CD4-positive, alpha-beta T cell (primary cell): ENCODE measurements around the gene SH3BP1. TPM values are rescaled to one million over a fixed set of nuclear protein-coding genes. Genes with fewer than 3 reads are reported as not detected.
A peak's percentile ranks its signal among the peaks of the same experiment; 100 is the strongest.

Experiments used
- ATAC-seq: fragments of 200-7000 bp; cut with Tn5 transposase; one replicate; pipeline ENCODE4 v1.10.0; 2022; ENCODE audit warnings: mild to moderate bottlenecking; ENCODE audit not compliant: poor library complexity
- CTCF ChIA-PET: fragments of 350-600 bp; sonication (Branson Sonifier 250); formaldehyde crosslinking; loops from one replicate; lab custom pipeline; 2021; ENCODE audit warnings: antibody characterized with exemption, inconsistent platforms; lab: Charles Lee
- POLR2A ChIA-PET: fragments of 350-600 bp; sonication (Branson Sonifier 250); formaldehyde crosslinking; loops from one replicate; lab custom pipeline; 2021; ENCODE audit warnings: antibody characterized with exemption, inconsistent platforms; lab: Charles Lee
- DNase-seq, 14 experiments: peaks; one replicate each; pipeline ENCODE4 v3.0.0-alpha.2; 2013 to 2020; ENCODE audit warnings: mixed read lengths in 2 of 14
- H3K27ac ChIP-seq, 2 donors: one replicate each; pipeline versions ENCODE4 v1.5.1 to v1.7.0; 2013; ENCODE audit warnings: low read length in 2 of 2, low read depth in 1 of 2, mild to moderate bottlenecking in 1 of 2
- H3K27me3 ChIP-seq, 2 experiments: 1 replicate in 1 of 2; 2 replicates in 1 of 2; pipeline versions ENCODE4 v1.6.1 to v1.7.0; 2013; ENCODE audit warnings: low read length in 2 of 2, control low read depth in 1 of 2, mild to moderate bottlenecking in 1 of 2, moderate library complexity in 1 of 2; ENCODE audit not compliant: insufficient read depth in 2 of 2, control insufficient read depth in 1 of 2
- H3K36me3 ChIP-seq: one replicate; pipeline ENCODE4 v1.6.1; 2013; ENCODE audit warnings: low read length, control low read depth; ENCODE audit not compliant: insufficient read depth
- H3K4me1 ChIP-seq: one replicate; pipeline ENCODE4 v1.6.1; 2013; ENCODE audit warnings: low read length, control low read depth; ENCODE audit not compliant: insufficient read depth
- H3K4me3 ChIP-seq: one replicate; pipeline ENCODE4 v1.5.1; 2013; ENCODE audit warnings: mild to moderate bottlenecking, low read length, moderate library complexity
- H3K9me3 ChIP-seq, 2 experiments: 1 replicate in 1 of 2; 2 replicates in 1 of 2; pipeline versions ENCODE4 v1.6.1 to v1.7.0; 2013; ENCODE audit warnings: low read length in 2 of 2, mild to moderate bottlenecking in 2 of 2, control low read depth in 1 of 2, moderate library complexity in 1 of 2; ENCODE audit not compliant: control insufficient read depth in 1 of 2, insufficient read depth in 1 of 2
- H3K27ac Mint-ChIP-seq: one replicate; pipeline ENCODE4 v1.8.0; 2020; ENCODE audit warnings: mixed read lengths
- H3K27me3 Mint-ChIP-seq: one replicate; pipeline ENCODE4 v1.8.0; 2021; ENCODE audit warnings: mixed read lengths
- H3K36me3 Mint-ChIP-seq: one replicate; pipeline ENCODE4 v1.8.0; 2021; ENCODE audit warnings: low read depth, mixed read lengths
- H3K4me1 Mint-ChIP-seq: one replicate; pipeline ENCODE4 v1.8.0; 2021; ENCODE audit warnings: low read depth, mixed read lengths
- H3K4me3 Mint-ChIP-seq: one replicate; pipeline ENCODE4 v1.8.0; 2020; ENCODE audit warnings: mild to moderate bottlenecking, mixed read lengths
- H3K9me3 Mint-ChIP-seq: one replicate; pipeline ENCODE4 v1.8.0; 2020; ENCODE audit warnings: mixed read lengths
- intact Hi-C, 2 experiments: fragments of 100-400 bp; cut with DNase I in 1 of 2; cut with micrococcal nuclease in 1 of 2; formaldehyde crosslinking; loops; one replicate each; pipeline versions ENCODE4 v1.15.1 to v1.9.0; 2023 to 2025; cut with DNase I, micrococcal nuclease
- total RNA-seq, 174 experiments: library from RNA in 2 of 174; stranded (reverse) in 2 of 174; gene quantifications; one replicate each; pipeline ENCODE4 v1.2.3 and lab custom pipeline; 2021 to 2026
- TF ChIP-seq, protein P1 (sequence below): fragments of 200-600 bp; IDR thresholded peaks from one replicate; pipeline ENCODE4 v1.8.0; 2022; ENCODE audit warnings: antibody characterized with exemption, mild to moderate bottlenecking

SH3BP1 gene
- total RNA-seq, 2 experiments from 2014 or later: 46.9 to 49.0 TPM

DNA sequence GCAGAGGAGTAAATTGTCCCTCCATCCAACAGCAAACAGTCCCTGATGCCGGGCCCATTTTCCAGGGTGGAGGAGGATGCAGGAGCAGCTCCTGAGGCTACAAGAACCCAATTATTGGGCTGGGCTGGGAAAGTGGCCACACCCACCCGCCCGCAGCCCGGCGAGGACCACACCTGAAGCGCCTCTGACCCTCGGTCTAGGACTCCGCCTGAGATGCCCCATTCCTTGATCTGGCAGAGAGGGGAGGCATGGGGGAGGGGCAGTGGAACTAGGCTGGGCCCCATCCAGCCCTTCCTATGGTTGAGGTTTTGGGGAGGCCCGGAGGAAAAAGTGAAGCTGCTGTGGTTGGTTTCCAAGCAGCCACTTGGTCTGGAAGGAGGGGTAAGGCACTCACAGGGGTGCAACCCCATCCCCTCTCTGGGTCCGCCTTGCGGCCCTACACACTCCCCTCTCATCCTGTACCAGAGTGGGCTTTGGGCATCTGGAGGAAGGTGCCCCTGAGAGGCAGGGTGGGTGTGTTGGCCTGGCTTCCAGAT is 33.5 kb downstream of the SH3BP1 start:
- intact Hi-C loops: no loop called here
- H3K27me3 Mint-ChIP-seq: no peaks in the 10 kb centered on the region
- Histone ChIP-seq H3K36me3 (no peaks in the 10 kb centered on the region), H3K27me3 (no peaks in the 10 kb centered on the region), H3K27ac (peak overlapping the region in 1 of 2 donors; percentile 30), H3K4me1 (peaks cover 66% of the 10 kb centered on the region), H3K9me3 (no peaks in the 10 kb centered on the region), H3K4me3 (no peak overlapping the region)
- peaks cover 56% of the 10 kb centered on the region for H3K4me1 Mint-ChIP-seq
- peak overlapping the region; percentile 96 for H3K27ac Mint-ChIP-seq
- no peaks in the 10 kb centered on the region for H3K9me3 Mint-ChIP-seq
- peak overlapping the region; percentile 75 for H3K4me3 Mint-ChIP-seq
- ATAC-seq (no peak), DNase-seq (no peak)
- peaks cover 9% of the 10 kb centered on the region for H3K36me3 Mint-ChIP-seq
- TF ChIP-seq, protein P1, sequence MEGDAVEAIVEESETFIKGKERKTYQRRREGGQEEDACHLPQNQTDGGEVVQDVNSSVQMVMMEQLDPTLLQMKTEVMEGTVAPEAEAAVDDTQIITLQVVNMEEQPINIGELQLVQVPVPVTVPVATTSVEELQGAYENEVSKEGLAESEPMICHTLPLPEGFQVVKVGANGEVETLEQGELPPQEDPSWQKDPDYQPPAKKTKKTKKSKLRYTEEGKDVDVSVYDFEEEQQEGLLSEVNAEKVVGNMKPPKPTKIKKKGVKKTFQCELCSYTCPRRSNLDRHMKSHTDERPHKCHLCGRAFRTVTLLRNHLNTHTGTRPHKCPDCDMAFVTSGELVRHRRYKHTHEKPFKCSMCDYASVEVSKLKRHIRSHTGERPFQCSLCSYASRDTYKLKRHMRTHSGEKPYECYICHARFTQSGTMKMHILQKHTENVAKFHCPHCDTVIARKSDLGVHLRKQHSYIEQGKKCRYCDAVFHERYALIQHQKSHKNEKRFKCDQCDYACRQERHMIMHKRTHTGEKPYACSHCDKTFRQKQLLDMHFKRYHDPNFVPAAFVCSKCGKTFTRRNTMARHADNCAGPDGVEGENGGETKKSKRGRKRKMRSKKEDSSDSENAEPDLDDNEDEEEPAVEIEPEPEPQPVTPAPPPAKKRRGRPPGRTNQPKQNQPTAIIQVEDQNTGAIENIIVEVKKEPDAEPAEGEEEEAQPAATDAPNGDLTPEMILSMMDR: no peak
- ChIA-PET CTCF (interaction anchor here (1.0 to 1.9 kb wide), 3 partner anchors 11 to 31 kb away, joined by 3 to 7 read pairs (median 5); no protein-coding TSS in a partner anchor), POLR2A (interaction anchor here (1.8 to 10.5 kb wide), 5 partner anchors 8 to 65 kb away, joined by 8 to 256 read pairs (median 17); partner anchors contain the start of genes GGA1, PDXP and SH3BP1)

DNA sequence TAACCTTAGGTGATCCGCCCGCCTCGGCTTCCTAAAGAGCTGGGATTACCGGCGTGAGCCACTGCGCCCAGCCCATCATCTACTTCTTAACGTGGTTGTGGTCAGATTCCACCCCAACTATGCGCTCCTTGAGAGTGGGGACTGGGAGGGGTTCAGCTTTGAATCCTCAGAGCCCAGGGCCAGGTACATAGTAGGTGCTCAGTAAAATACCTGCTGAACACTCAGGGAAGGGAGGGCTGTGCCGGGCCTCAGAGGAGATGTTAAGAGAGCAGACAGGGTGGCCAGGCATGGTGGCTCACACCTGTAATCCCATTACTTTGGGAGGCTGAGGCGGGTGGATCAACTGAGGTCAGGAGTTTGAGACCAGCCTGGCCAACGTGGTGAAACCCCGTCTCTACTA is 34.8 kb downstream of the SH3BP1 start:
- ChIA-PET POLR2A (interaction anchor here (4.7 to 10.5 kb wide), 4 partner anchors 13 to 66 kb away, joined by 29 to 256 read pairs (median 40); partner anchors contain the start of genes GGA1 and PDXP), CTCF (interaction anchor here (1.0 to 12.8 kb wide), 3 partner anchors 13 to 33 kb away, joined by 3 to 171 read pairs (median 3); partner anchors contain the start of genes PDXP and SH3BP1)
- peaks cover 9% of the 10 kb centered on the region for H3K36me3 Mint-ChIP-seq
- H3K4me1 Mint-ChIP-seq: peaks cover 56% of the 10 kb centered on the region
- H3K4me3 Mint-ChIP-seq: peak overlapping the region; percentile 84
- Histone ChIP-seq H3K27ac (peak overlapping the region in 1 of 2 donors; percentile 44), H3K27me3 (no peaks in the 10 kb centered on the region), H3K36me3 (no peaks in the 10 kb centered on the region), H3K9me3 (peaks cover 0 to under 1% of the 10 kb centered on the region in 2 experiments), H3K4me3 (no peak overlapping the region), H3K4me1 (peaks cover 70% of the 10 kb centered on the region)
- no peaks in the 10 kb centered on the region for H3K27me3 Mint-ChIP-seq
- ATAC-seq (no peak), DNase-seq (no peak)
- no peaks in the 10 kb centered on the region for H3K9me3 Mint-ChIP-seq
- peak overlapping the region; percentile 96 for H3K27ac Mint-ChIP-seq
- TF ChIP-seq, protein P1: no peak
- intact Hi-C loops: no loop called here

DNA sequence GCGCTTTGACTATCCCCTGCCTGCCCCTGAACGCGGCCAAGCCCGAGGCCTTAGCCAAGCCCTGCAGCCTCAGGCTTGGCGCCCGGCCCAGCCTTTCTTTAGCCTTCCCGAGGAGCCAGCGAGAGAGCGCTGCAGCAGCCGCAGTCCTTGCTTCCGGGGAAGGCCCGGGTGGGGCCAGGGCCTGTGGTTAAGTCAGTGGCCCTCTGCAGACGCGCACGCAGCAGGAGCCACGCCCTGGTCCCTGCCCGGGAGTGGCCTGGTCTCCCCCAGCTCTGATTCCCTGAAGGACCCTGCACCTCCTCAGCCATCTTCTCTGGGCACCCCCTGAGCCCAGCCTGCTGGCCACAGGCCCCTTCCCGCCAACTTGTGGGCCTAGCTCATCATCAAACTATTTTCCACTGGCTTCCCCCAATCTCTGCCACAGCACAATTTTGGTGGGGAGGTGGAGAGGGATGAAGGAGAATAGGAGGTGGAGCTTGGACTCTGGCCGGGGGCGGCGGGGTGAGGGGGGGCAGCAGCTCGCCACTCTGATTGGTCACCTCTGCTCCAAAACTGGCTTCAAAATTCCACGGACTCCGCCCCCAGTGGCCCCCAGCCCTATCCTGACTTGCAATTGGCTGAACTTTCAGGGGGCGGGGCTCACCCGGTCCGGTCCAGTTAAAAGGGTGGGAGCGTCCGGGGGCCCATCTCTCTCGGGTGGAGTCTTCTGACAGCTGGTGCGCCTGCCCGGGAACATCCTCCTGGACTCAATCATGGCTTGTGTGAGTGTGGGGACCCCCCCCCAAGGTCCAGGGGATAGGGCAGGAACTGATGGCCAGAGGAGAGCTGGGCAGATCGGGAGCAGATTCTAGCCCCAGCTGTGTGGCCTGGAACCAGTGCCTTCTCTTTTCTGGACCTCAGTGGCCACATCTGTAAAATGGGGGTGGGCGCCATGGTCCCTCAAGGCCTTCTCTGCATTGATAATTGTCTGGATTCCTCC is 35.8 kb downstream of the SH3BP1 start, which contains the start of gene LGALS1:
Gene LGALS1 (plus strand): TSS at position 686 of the 979 bp plus-strand sequence. CDS start 67 bp downstream, at position 753.
- TF ChIP-seq, protein P1: no peak
- POLR2A ChIA-PET: interaction anchor here (0.9 to 10.5 kb wide), 9 partner anchors 11 to 67 kb away, joined by 3 to 256 read pairs (median 29); partner anchors contain the start of genes GGA1, NOL12, PDXP and SH3BP1
- peaks cover 70% of the 10 kb centered on the region for H3K4me1 ChIP-seq

More for the DNA sequence above, 35.8 kb downstream of the SH3BP1 start, which contains the start of gene LGALS1:
- Histone ChIP-seq H3K4me3 (peak within 1 kb of the TSS; percentile 88), H3K27me3 (no peaks in the 10 kb centered on the region), H3K36me3 (peaks cover 5% of the 10 kb centered on the region), H3K27ac (peak within 1 kb of the TSS; percentile 91 to 99), H3K9me3 (peaks cover 0 to 4% of the 10 kb centered on the region in 2 experiments)
- Mint-ChIP-seq H3K4me3 (peak within 1 kb of the TSS; percentile 89), H3K9me3 (no peaks in the 10 kb centered on the region), H3K27ac (peak within 1 kb of the TSS; percentile 96), H3K36me3 (peaks cover 9% of the 10 kb centered on the region), H3K4me1 (peaks cover 59% of the 10 kb centered on the region), H3K27me3 (no peaks in the 10 kb centered on the region)
- CTCF ChIA-PET: interaction anchor here (1.0 to 12.8 kb wide), 4 partner anchors 14 to 68 kb away, joined by 3 to 171 read pairs (median 4); partner anchors contain the start of genes PDXP and SH3BP1
- DNase-seq: peak in 12 of 14 experiments; percentile 40 to 86 (median 61)
- intact Hi-C loops: no loop called here
- ATAC-seq: peak; percentile 26
